ENCODE measurements around the gene PTPRA. TPM values are rescaled to one million over a fixed set of nuclear protein-coding genes. Genes with fewer than 3 reads are reported as not detected.

The PTPRA gene
- total RNA-seq, 1 experiment from 2014 or later: 45.2 TPM

- peaks cover 14 to 56% (median 47%) of the 10 kb centered on the region in 3 experiments for H3K36me3 Mint-ChIP-seq (ENCODE audit: insufficient read depth in 1 of 3, low read depth in 3 of 3)
- no peaks in the 10 kb centered on the region; the same call in 1 of the 2 replicates for H3K27me3 Mint-ChIP-seq (ENCODE audit: low read depth)
- Histone ChIP-seq H4K20me1 (ENCODE audit: control insufficient read depth, insufficient read depth, insufficient read length) (no peaks in the 10 kb centered on the region), H2BK20ac (ENCODE audit: low read depth, low read length, poor library complexity, severe bottlenecking) (no peak overlapping the region), H3K56ac (ENCODE audit: insufficient read length, low read depth, low read length) (no peak overlapping the region), H3K79me2 (ENCODE audit: insufficient read depth, low read length) (no peaks in the 10 kb centered on the region), H3K23me2 (ENCODE audit: insufficient read length, low read depth, low read length, poor library complexity, severe bottlenecking) (peaks cover 2% of the 10 kb centered on the region), H3K4ac (ENCODE audit: low read depth, low read length) (no peak overlapping the region), H3K79me1 (ENCODE audit: insufficient read depth, low read depth, low read length, poor library complexity, severe bottlenecking) (no peaks in the 10 kb centered on the region), H3K9ac (ENCODE audit: extremely low read depth, insufficient read length, low read length) (no peak overlapping the region), H2BK120ac (ENCODE audit: low read depth, low read length, poor library complexity, severe bottlenecking) (no peak overlapping the region), H3K27me3 (ENCODE audit: insufficient read depth, low read length) (no peaks in the 10 kb centered on the region), H3K18ac (ENCODE audit: insufficient read length, low read depth, low read length) (no peak overlapping the region), H4K8ac (replicated peaks; ENCODE audit: insufficient read length, low read depth, low read length) (no peak overlapping the region), H3K4me1 (ENCODE audit: insufficient read depth, low read length) (peaks cover 12% of the 10 kb centered on the region; the same call in 1 of the 2 replicates), H4K5ac (ENCODE audit: insufficient read length, low read depth, low read length) (no peak overlapping the region), H3K9me3 (ENCODE audit: control insufficient read depth, low read depth, low read length) (no peaks in the 10 kb centered on the region), H2BK12ac (ENCODE audit: insufficient read length, low read depth, low read length) (no peak overlapping the region), H3K23ac (ENCODE audit: insufficient read length, low read depth, low read length) (no peak overlapping the region), H2AK5ac (ENCODE audit: insufficient read length, low read length) (no peak overlapping the region), H2AFZ (ENCODE audit: low read length) (no peak overlapping the region), H3K14ac (ENCODE audit: insufficient read depth, low read length) (no peak overlapping the region), H3K4me2 (ENCODE audit: insufficient read depth, insufficient read length, low read length) (no peak overlapping the region), H4K91ac (ENCODE audit: insufficient read length, low read depth, low read length) (no peak overlapping the region), H3T11ph (ENCODE audit: low read length) (no peak overlapping the region), H2BK5ac (ENCODE audit: insufficient read length, low read length) (no peak overlapping the region), H3K27ac (ENCODE audit: insufficient read length, low read depth, low read length) (no peak overlapping the region), H2BK15ac (ENCODE audit: low read depth, low read length) (no peak overlapping the region)
- peak overlapping the region in 1 of 3 experiments; percentile 37; a peak in 1 of 7 replicates for H3K27ac Mint-ChIP-seq
- WGBS (ENCODE audit: extremely low coverage, insufficient read length, low lambda C conversion rate): no CpG with 5 or more reads among the region's 8 CpGs
- peaks cover 16% of the 10 kb centered on the region in 2 experiments for H3K4me1 Mint-ChIP-seq
- TF ChIP-seq CTCF (conservative IDR thresholded peaks at IDR 0.05): no peak
- no peak overlapping the region for H3K4me3 Mint-ChIP-seq
- DNase-seq: no peak
- no peaks in the 10 kb centered on the region for H3K9me3 Mint-ChIP-seq
Observed at GRCh38 chr20:3040086-3040485, 166.8 kb downstream of the PTPRA start.
